NCI-H524 treated with DMSO at 0.1 percent for 48 hours (cell line): Measurements from ENCODE around the gene TSPY1.
"Not testable (repeated sequence)": the region's sequence is repeated elsewhere in the genome, so short reads cannot be mapped to it uniquely, and the experiment has no call there.

Experiments used
- DNase-seq: peaks from one replicate; lab custom pipeline; 2025; lab: John Stamatoyannopoulos, UW

TSPY1 gene

DNA sequence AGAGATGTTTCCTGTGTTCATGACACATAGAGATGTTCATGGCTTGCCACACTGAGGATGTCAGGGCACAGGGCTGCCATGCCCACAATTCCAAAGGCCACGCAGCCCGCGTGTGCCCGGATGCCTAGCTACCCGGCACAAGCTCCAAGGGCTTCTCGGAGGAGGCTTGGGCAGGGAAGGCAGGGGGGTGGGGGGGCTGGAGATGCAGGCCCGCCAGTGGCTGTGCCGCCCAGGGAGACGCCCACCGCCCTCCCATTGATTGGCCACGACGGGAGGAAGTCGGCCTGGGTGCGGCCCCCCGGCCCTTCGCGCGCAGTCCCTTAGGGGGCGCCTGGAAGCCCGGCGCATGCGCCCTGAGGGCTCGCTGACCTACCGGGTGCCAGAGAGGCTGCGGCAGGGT, at the start of gene TSPY1:
TSS of gene TSPY1 (plus strand) at position 301 of the 400 bp plus-strand sequence. CDS start at position 347, 46 bp downstream.
- not testable (repeated sequence) for DNase-seq

- not testable (repeated sequence) for DNase-seq
Measured at GRCh38 chrY:9486967-9487366, 20.2 kb downstream of the TSPY1 start, which contains the start of gene TSPY9. Gene TSPY9 (plus strand): TSS chrY:9487267. CDS start chrY:9487313, 46 bp downstream.

GRCh38 chrY:9504396-9504795, 37.6 kb downstream of the TSPY1 start:
- DNase-seq = not testable (repeated sequence)

DNA sequence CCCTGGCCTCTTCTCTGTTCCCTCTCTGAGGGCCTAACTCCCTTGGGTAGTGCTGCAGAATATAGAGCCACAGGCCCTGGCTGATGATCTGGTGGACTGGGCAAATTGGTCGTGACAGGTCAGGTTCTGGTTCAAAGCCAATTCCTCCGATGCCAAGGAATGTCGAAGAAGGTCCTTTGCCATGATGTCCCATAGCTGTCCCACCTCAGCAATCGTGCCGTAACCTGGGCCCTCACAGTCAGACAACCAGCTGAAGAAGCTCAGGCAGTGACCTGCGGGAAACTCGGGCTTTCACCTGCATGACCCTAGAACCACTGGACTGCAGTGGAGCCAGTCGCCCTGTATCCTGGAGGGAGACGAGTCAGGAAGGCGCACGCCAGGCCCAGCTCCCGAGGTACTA, 49.5 kb downstream of the TSPY1 start:
- DNase-seq = not testable (repeated sequence)
